BJ (cell line): ENCODE data around the gene ITGB8. TPM values are rescaled to one million over a fixed set of nuclear protein-coding genes. Genes with fewer than 3 reads are reported as not detected.

Experiments
- CTCF ChIA-PET: fragments of 350-600 bp; formaldehyde crosslinking; extraction: SDS; loops from one replicate; lab custom pipeline; 2021; ENCODE audit warnings: antibody characterized with exemption, inconsistent platforms; lab: Yijun Ruan, JAX
- POLR2A ChIA-PET: fragments of 300-600 bp; sonication (Branson Sonifier 250); formaldehyde crosslinking; extraction: SDS; loops from one replicate; lab custom pipeline; 2021; ENCODE audit warnings: antibody characterized with exemption; lab: Charles Lee
- DNase-seq: peaks from one replicate; pipeline ENCODE4 v3.0.0-alpha.2; 2011; ENCODE audit warnings: low read depth
- H3K27me3 ChIP-seq: 2 replicates; pipeline ENCODE4 v1.6.0; 2011; ENCODE audit warnings: low read length; ENCODE audit not compliant: control insufficient read depth, insufficient read depth
- H3K36me3 ChIP-seq: 2 replicates; pipeline ENCODE4 v1.5.1; 2011; ENCODE audit warnings: low read length; ENCODE audit not compliant: control insufficient read depth, insufficient read depth
- H3K4me3 ChIP-seq: 2 replicates; pipeline ENCODE4 v1.5.1; 2011; ENCODE audit warnings: low read depth, mild to moderate bottlenecking, control low read depth, low read length
- polyA plus RNA-seq: library from polyadenylated mRNA; depleted of rRNA; stranded (reverse); fragments of >200 nt; gene quantifications from 2 replicates; pipeline ENCODE4 v1.2.3, GENCODE V29; 2011
- TF ChIP-seq, protein P1 (sequence below): IDR thresholded peaks from 2 replicates; pipeline ENCODE4 v1.5.1; 2011; ENCODE audit warnings: low read depth, mild to moderate bottlenecking, control low read depth, inconsistent platforms, low read length, moderate library complexity; ENCODE audit not compliant: insufficient read depth

The ITGB8 gene
- polyA plus RNA-seq, 1 experiment: 0.58 TPM

DNA sequence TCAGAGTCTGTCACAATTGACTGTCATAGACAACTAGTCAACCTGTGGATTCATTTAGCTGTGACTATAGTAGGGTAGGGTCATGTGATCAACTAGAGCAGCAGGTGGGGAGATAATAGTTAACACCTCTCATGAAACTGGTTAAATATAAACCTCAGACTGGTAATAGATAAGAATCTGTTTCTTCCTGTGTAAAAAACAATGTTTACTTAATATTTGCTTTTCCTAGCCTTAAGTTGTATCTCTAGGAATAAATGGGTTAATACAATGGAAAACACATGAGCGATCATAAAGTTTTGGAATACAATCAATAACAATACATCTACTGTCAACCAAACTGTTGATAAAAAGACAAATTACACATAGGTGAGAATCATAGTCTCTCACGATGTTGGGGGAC lies 43.4 kb upstream of the ITGB8 start:
- TF ChIP-seq, protein P1, sequence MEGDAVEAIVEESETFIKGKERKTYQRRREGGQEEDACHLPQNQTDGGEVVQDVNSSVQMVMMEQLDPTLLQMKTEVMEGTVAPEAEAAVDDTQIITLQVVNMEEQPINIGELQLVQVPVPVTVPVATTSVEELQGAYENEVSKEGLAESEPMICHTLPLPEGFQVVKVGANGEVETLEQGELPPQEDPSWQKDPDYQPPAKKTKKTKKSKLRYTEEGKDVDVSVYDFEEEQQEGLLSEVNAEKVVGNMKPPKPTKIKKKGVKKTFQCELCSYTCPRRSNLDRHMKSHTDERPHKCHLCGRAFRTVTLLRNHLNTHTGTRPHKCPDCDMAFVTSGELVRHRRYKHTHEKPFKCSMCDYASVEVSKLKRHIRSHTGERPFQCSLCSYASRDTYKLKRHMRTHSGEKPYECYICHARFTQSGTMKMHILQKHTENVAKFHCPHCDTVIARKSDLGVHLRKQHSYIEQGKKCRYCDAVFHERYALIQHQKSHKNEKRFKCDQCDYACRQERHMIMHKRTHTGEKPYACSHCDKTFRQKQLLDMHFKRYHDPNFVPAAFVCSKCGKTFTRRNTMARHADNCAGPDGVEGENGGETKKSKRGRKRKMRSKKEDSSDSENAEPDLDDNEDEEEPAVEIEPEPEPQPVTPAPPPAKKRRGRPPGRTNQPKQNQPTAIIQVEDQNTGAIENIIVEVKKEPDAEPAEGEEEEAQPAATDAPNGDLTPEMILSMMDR: no peak
- ChIA-PET POLR2A (no interaction called here), CTCF (no interaction called here)
- Histone ChIP-seq H3K4me3 (no peak overlapping the region), H3K36me3 (no peaks in the 10 kb centered on the region), H3K27me3 (no peaks in the 10 kb centered on the region)
- DNase-seq: no peak

DNA sequence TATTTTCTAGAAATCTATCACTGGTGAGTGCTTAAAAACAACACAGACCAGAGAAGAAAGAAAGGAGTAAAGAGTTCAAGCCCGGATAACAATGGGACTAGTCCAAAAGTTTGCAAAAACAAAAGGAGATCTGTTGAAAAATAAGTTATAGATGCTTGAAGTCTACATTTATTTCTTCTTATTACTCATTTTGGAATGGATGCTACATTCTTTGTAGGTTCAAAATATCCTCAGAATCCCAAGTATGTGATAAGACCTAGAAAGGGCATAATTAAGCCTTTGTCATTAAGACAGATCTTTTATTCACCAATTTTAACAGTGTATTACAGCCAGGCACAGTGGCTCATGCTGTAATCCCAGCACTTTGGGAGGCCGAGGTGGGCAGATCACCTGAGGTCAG lies 42.7 kb upstream of the ITGB8 start:
- Histone ChIP-seq H3K4me3 (no peak overlapping the region), H3K36me3 (no peaks in the 10 kb centered on the region), H3K27me3 (no peaks in the 10 kb centered on the region)
- CTCF ChIA-PET: no interaction called here
- POLR2A ChIA-PET: no interaction called here
- DNase-seq: no peak
- TF ChIP-seq, protein P1: no peak

DNA sequence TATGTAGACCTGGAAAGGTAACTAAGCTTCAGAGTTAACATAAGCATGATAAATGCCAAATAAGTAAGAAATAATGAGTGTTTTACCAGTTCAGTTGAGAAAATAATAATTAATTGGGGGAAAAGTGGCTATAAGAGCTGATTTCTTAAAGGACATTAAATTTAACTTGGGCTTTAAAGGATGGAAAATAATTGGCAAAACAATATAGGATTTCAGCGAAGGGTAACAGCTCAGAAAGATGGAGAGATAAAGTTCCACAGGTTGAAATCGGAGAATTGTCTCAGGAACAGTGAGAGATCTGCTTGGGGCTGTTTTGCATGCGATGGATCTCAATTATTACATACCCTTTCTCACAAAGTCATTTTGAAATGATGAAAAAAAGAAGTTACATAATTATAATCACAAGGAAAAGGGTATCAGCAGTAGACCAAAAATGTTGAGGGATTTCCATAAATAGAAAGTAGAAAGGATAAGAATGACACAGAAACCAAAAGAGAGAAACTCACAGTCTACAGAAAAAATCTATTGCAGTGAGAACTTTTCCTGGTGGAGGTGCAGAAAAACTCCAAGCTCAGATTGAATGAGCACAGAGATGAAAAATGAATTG lies 40.1 kb upstream of the ITGB8 start:
- DNase-seq: no peak
- Histone ChIP-seq H3K4me3 (no peak overlapping the region), H3K36me3 (no peaks in the 10 kb centered on the region), H3K27me3 (no peaks in the 10 kb centered on the region)
- CTCF ChIA-PET: interaction anchor here (1.5 kb wide), 1 partner anchor 537 kb away, joined by 4 read pairs; no protein-coding TSS in a partner anchor
- TF ChIP-seq, protein P1: no peak
- POLR2A ChIA-PET: interaction anchor here (0.6 kb wide), 1 partner anchor 152 kb away, joined by 13 read pairs; no protein-coding TSS in a partner anchor

DNA sequence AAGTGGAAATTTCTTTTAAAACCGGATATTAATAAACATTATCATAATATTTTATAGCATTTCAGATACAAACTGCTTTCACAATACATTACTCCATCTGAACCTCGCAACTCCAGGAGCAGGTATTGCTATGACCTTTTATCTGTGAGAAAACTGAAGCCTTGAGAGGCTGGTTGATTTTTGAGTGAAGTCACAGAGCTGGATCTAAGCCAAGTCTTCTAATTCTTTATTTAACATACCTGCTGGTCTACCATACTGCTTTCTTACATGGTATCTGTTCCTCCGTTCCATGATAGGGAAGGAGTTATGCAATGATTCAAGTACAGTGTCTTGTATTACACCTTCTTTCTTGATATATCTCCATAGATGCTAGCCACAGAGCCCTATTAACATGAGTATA lies 37.4 kb upstream of the ITGB8 start:
- H3K36me3 ChIP-seq: no peaks in the 10 kb centered on the region
- H3K27me3 ChIP-seq: no peaks in the 10 kb centered on the region
- ChIA-PET CTCF (no interaction called here), POLR2A (no interaction called here)
- no peak for DNase-seq
- TF ChIP-seq, protein P1: no peak
- no peak overlapping the region for H3K4me3 ChIP-seq

DNA sequence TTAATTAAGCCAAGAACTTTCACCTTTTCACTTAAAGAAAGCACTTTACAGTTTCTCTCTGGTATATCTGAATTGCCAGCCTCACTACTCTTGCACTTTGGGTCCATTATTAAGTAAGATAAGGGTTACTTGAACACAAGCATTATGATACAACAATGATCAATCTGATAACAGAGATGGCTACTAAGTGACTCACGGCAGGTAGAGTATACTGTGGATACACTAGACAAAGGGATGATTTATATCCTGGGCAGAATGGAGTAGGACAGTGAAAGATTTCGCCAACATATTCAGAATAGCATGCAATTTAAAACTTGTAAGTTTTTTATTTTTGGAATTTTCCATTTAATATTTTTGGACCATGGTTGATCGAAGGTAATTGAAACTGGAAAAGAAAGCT lies 34.3 kb upstream of the ITGB8 start:
- H3K36me3 ChIP-seq: no peaks in the 10 kb centered on the region
- TF ChIP-seq, protein P1: no peak
- H3K27me3 ChIP-seq: no peaks in the 10 kb centered on the region
- no peak overlapping the region for H3K4me3 ChIP-seq
- POLR2A ChIA-PET: no interaction called here
- CTCF ChIA-PET: no interaction called here
- no peak for DNase-seq
